KMS-11 (cell line): ENCODE data around the gene PNMT.

Experiments
- H2AFZ ChIP-seq: fragments of 200-600 bp; sonication (generic); 2 replicates; pipeline ENCODE4 v1.6.1; 2016; ENCODE audit warnings: antibody characterized with exemption, mixed run types, low read depth
- H3K27ac ChIP-seq: fragments of 200-600 bp; sonication (generic); 2 replicates; pipeline ENCODE4 v1.6.1; 2016; ENCODE audit warnings: mild to moderate bottlenecking, mixed run types
- H3K27me3 ChIP-seq: fragments of 200-600 bp; sonication (generic); 2 replicates; pipeline ENCODE4 v1.6.1; 2017; ENCODE audit warnings: mild to moderate bottlenecking, low read depth, mixed run types, moderate library complexity; ENCODE audit not compliant: insufficient read depth
- H3K36me3 ChIP-seq: fragments of 200-600 bp; sonication (generic); 2 replicates; pipeline ENCODE4 v1.6.1; 2017; ENCODE audit warnings: mild to moderate bottlenecking, mixed run types; ENCODE audit not compliant: insufficient read depth
- H3K4me1 ChIP-seq: fragments of 200-600 bp; sonication (generic); 2 replicates; pipeline ENCODE4 v1.6.1; 2016; ENCODE audit warnings: mild to moderate bottlenecking, low read depth, mixed run types; ENCODE audit not compliant: poor library complexity, severe bottlenecking
- H3K4me2 ChIP-seq: fragments of 200-600 bp; sonication (generic); 2 replicates; pipeline ENCODE4 v1.7.0; 2016; ENCODE audit warnings: mild to moderate bottlenecking, mixed run types
- H3K4me3 ChIP-seq: fragments of 200-600 bp; sonication (generic); IDR thresholded peaks from 2 replicates; pipeline ENCODE4 v1.6.1; 2017; ENCODE audit warnings: low read depth, low read length, mixed read lengths; ENCODE audit not compliant: insufficient read depth
- H3K79me2 ChIP-seq: fragments of 200-600 bp; sonication (generic); 2 replicates; pipeline ENCODE4 v1.6.1; 2016; ENCODE audit warnings: low read depth, mixed run types; ENCODE audit not compliant: insufficient read depth
- H3K9ac ChIP-seq: fragments of 200-600 bp; sonication (generic); 2 replicates; pipeline ENCODE4 v1.6.1; 2016; ENCODE audit warnings: mild to moderate bottlenecking, mixed run types
- H4K20me1 ChIP-seq: fragments of 200-600 bp; sonication (generic); 2 replicates; pipeline ENCODE4 v1.6.1; 2016; ENCODE audit warnings: mild to moderate bottlenecking, mixed run types; ENCODE audit not compliant: insufficient read depth
- TF ChIP-seq, protein P1 (sequence below): fragments of 200-600 bp; sonication (generic); conservative IDR thresholded peaks from 2 replicates; pipeline ENCODE4 v1.6.1; 2017; ENCODE audit warnings: low read depth, mild to moderate bottlenecking, antibody characterized with exemption, low read length, moderate library complexity, mixed read lengths

The PNMT gene

DNA sequence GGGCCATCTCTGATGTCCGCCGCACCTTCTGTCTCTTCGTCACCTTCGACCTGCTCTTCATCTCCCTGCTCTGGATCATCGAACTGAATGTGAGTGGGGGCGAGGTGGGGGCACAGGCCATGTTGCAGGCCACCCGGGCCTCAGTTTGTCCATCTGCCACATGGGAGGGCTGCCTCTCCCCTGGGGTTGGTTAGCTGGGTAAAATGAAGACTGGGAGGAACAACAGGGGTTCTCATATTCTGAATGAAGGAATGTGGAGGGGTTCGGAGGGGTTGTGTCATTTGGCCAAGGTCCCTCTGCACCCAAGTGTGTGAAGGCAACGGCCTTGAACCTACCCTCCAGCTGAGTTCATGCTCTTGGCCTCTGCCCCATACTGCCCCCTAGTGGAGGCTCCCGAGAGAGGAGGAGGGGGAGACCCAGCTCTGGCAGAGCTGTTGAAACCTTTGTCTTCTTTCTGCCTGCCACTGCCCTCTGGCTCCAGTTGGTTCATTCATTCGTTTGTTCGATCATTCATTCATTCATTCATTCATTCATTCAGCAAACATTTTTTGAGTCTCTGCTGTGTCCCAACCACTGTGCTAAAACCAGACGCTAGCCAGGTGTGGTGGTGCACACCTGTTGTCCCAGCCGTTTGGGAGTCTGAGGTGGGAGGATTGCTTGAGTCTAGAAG is 14.5 kb upstream of the PNMT start:
- Histone ChIP-seq H3K4me1 (peaks cover 10% of the 10 kb centered on the region), H3K9ac (no peak overlapping the region), H3K36me3 (no peaks in the 10 kb centered on the region), H2AFZ (no peak overlapping the region), H3K27me3 (no peaks in the 10 kb centered on the region), H4K20me1 (no peaks in the 10 kb centered on the region), H3K79me2 (no peaks in the 10 kb centered on the region), H3K4me3 (no peak overlapping the region), H3K4me2 (no peak overlapping the region), H3K27ac (no peak overlapping the region)
- TF ChIP-seq, protein P1, sequence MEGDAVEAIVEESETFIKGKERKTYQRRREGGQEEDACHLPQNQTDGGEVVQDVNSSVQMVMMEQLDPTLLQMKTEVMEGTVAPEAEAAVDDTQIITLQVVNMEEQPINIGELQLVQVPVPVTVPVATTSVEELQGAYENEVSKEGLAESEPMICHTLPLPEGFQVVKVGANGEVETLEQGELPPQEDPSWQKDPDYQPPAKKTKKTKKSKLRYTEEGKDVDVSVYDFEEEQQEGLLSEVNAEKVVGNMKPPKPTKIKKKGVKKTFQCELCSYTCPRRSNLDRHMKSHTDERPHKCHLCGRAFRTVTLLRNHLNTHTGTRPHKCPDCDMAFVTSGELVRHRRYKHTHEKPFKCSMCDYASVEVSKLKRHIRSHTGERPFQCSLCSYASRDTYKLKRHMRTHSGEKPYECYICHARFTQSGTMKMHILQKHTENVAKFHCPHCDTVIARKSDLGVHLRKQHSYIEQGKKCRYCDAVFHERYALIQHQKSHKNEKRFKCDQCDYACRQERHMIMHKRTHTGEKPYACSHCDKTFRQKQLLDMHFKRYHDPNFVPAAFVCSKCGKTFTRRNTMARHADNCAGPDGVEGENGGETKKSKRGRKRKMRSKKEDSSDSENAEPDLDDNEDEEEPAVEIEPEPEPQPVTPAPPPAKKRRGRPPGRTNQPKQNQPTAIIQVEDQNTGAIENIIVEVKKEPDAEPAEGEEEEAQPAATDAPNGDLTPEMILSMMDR, result peak; percentile 98

DNA sequence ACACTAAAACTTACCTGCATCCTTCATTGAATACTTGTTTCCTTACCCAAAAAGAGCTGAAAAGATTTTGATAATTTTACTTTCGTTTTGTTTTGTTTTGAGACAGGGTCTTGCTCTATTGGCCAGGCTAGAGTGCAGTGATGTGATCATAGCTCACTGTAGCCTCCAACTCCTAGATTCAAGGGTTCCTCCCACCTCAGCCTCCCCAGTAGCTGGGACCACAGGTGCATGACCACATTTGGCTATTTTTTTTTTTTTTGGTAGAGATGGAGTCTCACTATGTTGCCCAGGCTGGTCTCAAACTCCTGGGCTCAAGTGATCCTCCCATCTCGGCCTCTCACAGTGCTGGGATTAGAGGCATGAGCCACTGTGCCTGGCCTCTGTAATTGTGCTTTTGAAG is 13.1 kb upstream of the PNMT start:
- no peaks in the 10 kb centered on the region for H3K36me3 ChIP-seq
- no peak overlapping the region for H3K4me2 ChIP-seq
- H3K4me3 ChIP-seq, result no peak overlapping the region
- peaks cover 10% of the 10 kb centered on the region for H3K4me1 ChIP-seq
- no peaks in the 10 kb centered on the region for H3K79me2 ChIP-seq
- H3K27ac ChIP-seq, result no peak overlapping the region
- H3K9ac ChIP-seq, result no peak overlapping the region
- no peaks in the 10 kb centered on the region for H4K20me1 ChIP-seq
- TF ChIP-seq, protein P1, result no peak
- no peak overlapping the region for H2AFZ ChIP-seq
- H3K27me3 ChIP-seq, result no peaks in the 10 kb centered on the region

DNA sequence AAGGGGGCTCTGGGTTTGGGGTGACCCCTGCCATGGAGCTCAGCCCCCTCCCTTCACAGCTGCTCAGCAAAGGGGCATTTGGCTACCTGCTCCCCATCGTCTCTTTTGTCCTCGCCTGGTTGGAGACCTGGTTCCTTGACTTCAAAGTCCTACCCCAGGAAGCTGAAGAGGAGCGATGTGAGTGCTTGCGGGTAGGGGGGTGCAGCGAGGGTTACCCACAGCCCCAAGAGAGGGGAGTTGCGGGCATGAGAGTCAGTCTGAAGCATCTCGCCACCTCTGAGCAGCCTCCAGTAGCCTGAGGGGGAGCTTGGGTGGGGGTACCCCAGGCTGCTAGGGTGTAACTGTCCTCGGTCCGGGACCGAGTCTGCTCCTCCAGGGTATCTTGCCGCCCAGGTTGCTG is 9.9 kb upstream of the PNMT start:
- no peaks in the 10 kb centered on the region for H3K27me3 ChIP-seq
- no peak overlapping the region for H3K4me3 ChIP-seq
- H3K4me2 ChIP-seq, result no peak overlapping the region
- no peaks in the 10 kb centered on the region for H3K79me2 ChIP-seq
- TF ChIP-seq, protein P1, result no peak
- no peak overlapping the region for H2AFZ ChIP-seq
- no peak overlapping the region for H3K27ac ChIP-seq
- no peaks in the 10 kb centered on the region for H3K36me3 ChIP-seq
- no peak overlapping the region for H3K9ac ChIP-seq
- peaks cover 10% of the 10 kb centered on the region for H3K4me1 ChIP-seq
- no peaks in the 10 kb centered on the region for H4K20me1 ChIP-seq

DNA sequence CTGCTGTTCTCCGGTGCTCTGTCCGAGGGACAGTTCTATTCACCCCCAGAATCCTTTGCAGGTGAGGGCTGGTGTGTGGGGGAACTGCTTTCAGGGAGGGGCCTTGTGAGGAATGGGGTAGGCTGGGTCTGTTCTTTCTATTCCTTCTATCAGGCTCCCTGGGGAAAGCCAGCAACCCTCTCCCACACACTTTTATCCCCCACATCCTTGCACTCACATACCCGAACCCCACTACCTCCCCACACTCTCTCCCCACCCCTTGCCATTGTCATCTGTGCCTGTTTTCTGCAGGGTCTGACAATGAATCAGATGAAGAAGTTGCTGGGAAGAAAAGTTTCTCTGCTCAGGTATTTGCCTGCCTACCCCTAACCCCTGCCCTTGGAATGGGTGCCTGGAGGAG is 9.5 kb upstream of the PNMT start:
- H3K36me3 ChIP-seq, result no peaks in the 10 kb centered on the region
- no peaks in the 10 kb centered on the region for H3K27me3 ChIP-seq
- H3K4me3 ChIP-seq, result no peak overlapping the region
- H2AFZ ChIP-seq, result no peak overlapping the region
- no peak overlapping the region for H3K9ac ChIP-seq
- TF ChIP-seq, protein P1, result no peak
- H3K27ac ChIP-seq, result no peak overlapping the region
- H3K4me1 ChIP-seq, result peaks cover 10% of the 10 kb centered on the region
- H3K4me2 ChIP-seq, result no peak overlapping the region
- no peaks in the 10 kb centered on the region for H3K79me2 ChIP-seq
- H4K20me1 ChIP-seq, result no peaks in the 10 kb centered on the region
